KMS-11 (cell line): Measurements from ENCODE around the gene CUL9.

Experiments used
- H2AFZ ChIP-seq: fragments of 200-600 bp; sonication (generic); 2 replicates; pipeline ENCODE4 v1.6.1; 2016; ENCODE audit warnings: antibody characterized with exemption, mixed run types, low read depth
- H3K27ac ChIP-seq: fragments of 200-600 bp; sonication (generic); 2 replicates; pipeline ENCODE4 v1.6.1; 2016; ENCODE audit warnings: mild to moderate bottlenecking, mixed run types
- H3K27me3 ChIP-seq: fragments of 200-600 bp; sonication (generic); 2 replicates; pipeline ENCODE4 v1.6.1; 2017; ENCODE audit warnings: mild to moderate bottlenecking, low read depth, mixed run types, moderate library complexity; ENCODE audit not compliant: insufficient read depth
- H3K36me3 ChIP-seq: fragments of 200-600 bp; sonication (generic); 2 replicates; pipeline ENCODE4 v1.6.1; 2017; ENCODE audit warnings: mild to moderate bottlenecking, mixed run types; ENCODE audit not compliant: insufficient read depth
- H3K4me1 ChIP-seq: fragments of 200-600 bp; sonication (generic); 2 replicates; pipeline ENCODE4 v1.6.1; 2016; ENCODE audit warnings: mild to moderate bottlenecking, low read depth, mixed run types; ENCODE audit not compliant: poor library complexity, severe bottlenecking
- H3K4me2 ChIP-seq: fragments of 200-600 bp; sonication (generic); 2 replicates; pipeline ENCODE4 v1.7.0; 2016; ENCODE audit warnings: mild to moderate bottlenecking, mixed run types
- H3K4me3 ChIP-seq: fragments of 200-600 bp; sonication (generic); IDR thresholded peaks from 2 replicates; pipeline ENCODE4 v1.6.1; 2017; ENCODE audit warnings: low read depth, low read length, mixed read lengths; ENCODE audit not compliant: insufficient read depth
- H3K79me2 ChIP-seq: fragments of 200-600 bp; sonication (generic); 2 replicates; pipeline ENCODE4 v1.6.1; 2016; ENCODE audit warnings: low read depth, mixed run types; ENCODE audit not compliant: insufficient read depth
- H3K9ac ChIP-seq: fragments of 200-600 bp; sonication (generic); 2 replicates; pipeline ENCODE4 v1.6.1; 2016; ENCODE audit warnings: mild to moderate bottlenecking, mixed run types
- H4K20me1 ChIP-seq: fragments of 200-600 bp; sonication (generic); 2 replicates; pipeline ENCODE4 v1.6.1; 2016; ENCODE audit warnings: mild to moderate bottlenecking, mixed run types; ENCODE audit not compliant: insufficient read depth
- TF ChIP-seq, protein P1 (sequence below): fragments of 200-600 bp; sonication (generic); conservative IDR thresholded peaks from 2 replicates; pipeline ENCODE4 v1.6.1; 2017; ENCODE audit warnings: low read depth, mild to moderate bottlenecking, antibody characterized with exemption, low read length, moderate library complexity, mixed read lengths

CUL9 gene

DNA sequence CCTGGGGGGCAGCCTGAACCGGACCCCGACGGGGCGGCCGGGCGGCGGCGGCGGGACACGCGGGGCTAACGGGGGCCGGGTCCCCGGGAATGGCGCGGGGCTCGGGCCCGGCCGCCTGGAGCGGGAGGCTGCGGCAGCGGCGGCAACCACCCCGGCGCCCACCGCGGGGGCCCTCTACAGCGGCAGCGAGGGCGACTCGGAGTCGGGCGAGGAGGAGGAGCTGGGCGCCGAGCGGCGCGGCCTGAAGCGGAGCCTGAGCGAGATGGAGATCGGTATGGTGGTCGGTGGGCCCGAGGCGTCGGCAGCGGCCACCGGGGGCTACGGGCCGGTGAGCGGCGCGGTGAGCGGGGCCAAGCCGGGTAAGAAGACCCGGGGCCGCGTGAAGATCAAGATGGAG lies 10.3 kb upstream of the CUL9 start:
- H3K4me1 ChIP-seq: peaks cover 34% of the 10 kb centered on the region
- TF ChIP-seq, protein P1, sequence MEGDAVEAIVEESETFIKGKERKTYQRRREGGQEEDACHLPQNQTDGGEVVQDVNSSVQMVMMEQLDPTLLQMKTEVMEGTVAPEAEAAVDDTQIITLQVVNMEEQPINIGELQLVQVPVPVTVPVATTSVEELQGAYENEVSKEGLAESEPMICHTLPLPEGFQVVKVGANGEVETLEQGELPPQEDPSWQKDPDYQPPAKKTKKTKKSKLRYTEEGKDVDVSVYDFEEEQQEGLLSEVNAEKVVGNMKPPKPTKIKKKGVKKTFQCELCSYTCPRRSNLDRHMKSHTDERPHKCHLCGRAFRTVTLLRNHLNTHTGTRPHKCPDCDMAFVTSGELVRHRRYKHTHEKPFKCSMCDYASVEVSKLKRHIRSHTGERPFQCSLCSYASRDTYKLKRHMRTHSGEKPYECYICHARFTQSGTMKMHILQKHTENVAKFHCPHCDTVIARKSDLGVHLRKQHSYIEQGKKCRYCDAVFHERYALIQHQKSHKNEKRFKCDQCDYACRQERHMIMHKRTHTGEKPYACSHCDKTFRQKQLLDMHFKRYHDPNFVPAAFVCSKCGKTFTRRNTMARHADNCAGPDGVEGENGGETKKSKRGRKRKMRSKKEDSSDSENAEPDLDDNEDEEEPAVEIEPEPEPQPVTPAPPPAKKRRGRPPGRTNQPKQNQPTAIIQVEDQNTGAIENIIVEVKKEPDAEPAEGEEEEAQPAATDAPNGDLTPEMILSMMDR: no peak
- H4K20me1 ChIP-seq: peaks cover 6% of the 10 kb centered on the region; the same call in 1 of the 2 replicates
- H3K27me3 ChIP-seq: no peaks in the 10 kb centered on the region
- H3K79me2 ChIP-seq: peaks cover 27% of the 10 kb centered on the region; the same call in 1 of the 2 replicates
- H3K27ac ChIP-seq: peak overlapping the region; percentile 52
- no peak overlapping the region for H3K4me3 ChIP-seq
- no peaks in the 10 kb centered on the region for H3K36me3 ChIP-seq
- H3K9ac ChIP-seq: peak overlapping the region; percentile 81
- peak overlapping the region; percentile 84 for H3K4me2 ChIP-seq
- peak overlapping the region; percentile 94; the same call in 1 of the 2 replicates for H2AFZ ChIP-seq

DNA sequence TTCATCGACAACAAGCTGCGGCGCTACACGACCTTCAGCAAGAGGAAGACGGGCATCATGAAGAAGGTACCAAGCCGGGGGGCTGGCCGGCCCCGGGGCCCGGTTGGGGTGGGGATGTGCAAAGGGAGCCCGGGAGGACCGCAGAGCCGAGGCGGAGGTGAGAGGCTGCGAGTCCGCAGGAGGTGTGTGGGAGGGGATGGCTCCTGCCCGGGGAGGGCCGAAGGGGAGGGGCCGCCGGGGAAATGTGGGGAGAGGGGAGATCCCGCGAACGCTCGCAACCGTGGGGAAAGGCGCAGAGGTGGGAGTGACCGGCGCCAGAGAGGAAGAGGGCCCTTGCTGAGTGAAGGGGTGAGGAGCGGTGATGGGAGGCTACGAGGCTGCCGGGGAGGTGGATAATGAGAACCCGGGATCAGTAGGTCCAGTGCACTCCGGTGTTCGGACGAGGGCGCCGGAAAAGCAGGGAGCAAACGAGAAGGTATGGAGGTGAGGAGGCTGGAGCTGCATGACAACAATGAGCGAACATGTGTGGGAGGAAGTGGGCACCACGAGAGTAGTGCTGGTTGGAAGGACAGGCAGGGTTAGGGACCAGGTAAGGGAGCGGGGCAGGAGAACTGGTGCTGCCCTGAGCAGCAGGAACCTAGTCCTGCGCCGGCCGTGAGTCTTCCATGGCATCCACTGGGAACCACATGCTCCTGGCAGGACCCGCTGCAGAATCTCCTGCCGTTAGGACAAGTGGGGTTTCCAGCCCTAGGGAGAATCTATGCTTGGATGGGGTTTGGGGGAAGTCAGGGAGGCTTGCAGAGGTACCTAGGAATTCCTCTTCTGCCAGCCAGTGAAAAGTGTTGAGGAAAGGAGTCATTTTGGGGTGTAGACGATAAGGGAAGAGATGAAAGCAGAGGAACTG lies 9.6 kb upstream of the CUL9 start:
- TF ChIP-seq, protein P1: no peak
- Histone ChIP-seq H3K79me2 (peaks cover 27% of the 10 kb centered on the region; the same call in 1 of the 2 replicates), H3K4me3 (no peak overlapping the region), H3K4me1 (peaks cover 34% of the 10 kb centered on the region), H3K9ac (peak overlapping the region; percentile 81), H3K27ac (peak overlapping the region; percentile 52; the same call in 1 of the 2 replicates), H3K27me3 (no peaks in the 10 kb centered on the region), H2AFZ (peak overlapping the region; percentile 94; the same call in 1 of the 2 replicates), H3K36me3 (no peaks in the 10 kb centered on the region), H3K4me2 (peak overlapping the region; percentile 84), H4K20me1 (peaks cover 6% of the 10 kb centered on the region; the same call in 1 of the 2 replicates)

DNA sequence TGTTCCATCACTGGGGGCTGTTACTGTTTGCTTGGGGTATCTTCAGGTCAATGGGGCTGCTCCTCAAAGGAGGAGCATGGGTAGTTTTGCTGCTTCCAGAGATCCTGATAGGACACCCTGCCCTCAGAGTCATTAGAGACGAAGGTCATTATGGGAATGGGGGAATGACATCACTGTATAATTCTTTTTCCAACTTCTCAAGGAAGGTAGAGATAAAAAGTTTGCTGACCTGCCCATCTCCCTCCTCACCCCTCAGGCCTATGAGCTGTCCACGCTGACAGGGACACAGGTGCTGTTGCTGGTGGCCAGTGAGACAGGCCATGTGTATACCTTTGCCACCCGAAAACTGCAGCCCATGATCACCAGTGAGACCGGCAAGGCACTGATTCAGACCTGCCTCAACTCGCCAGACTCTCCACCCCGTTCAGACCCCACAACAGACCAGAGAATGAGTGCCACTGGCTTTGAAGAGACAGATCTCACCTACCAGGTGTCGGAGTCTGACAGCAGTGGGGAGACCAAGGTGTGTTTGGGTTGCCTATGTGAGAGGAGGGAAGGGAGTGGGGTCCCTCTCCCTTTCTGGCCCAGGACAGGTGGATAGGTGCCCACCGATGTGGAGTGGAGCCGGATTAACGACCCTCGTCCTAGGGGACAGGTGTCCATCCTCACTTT lies 8.3 kb upstream of the CUL9 start:
- no peak overlapping the region for H3K9ac ChIP-seq
- H3K79me2 ChIP-seq: peaks cover 27% of the 10 kb centered on the region; the same call in 1 of the 2 replicates
- H3K36me3 ChIP-seq: no peaks in the 10 kb centered on the region
- peak overlapping the region; percentile 84 for H3K4me2 ChIP-seq
- no peak overlapping the region; the same call in 1 of the 2 replicates for H3K27ac ChIP-seq
- no peaks in the 10 kb centered on the region for H3K27me3 ChIP-seq
- H2AFZ ChIP-seq: no peak overlapping the region
- H3K4me1 ChIP-seq: peaks cover 34% of the 10 kb centered on the region
- peaks cover 6% of the 10 kb centered on the region; the same call in 1 of the 2 replicates for H4K20me1 ChIP-seq
- TF ChIP-seq, protein P1: no peak
- no peak overlapping the region for H3K4me3 ChIP-seq

DNA sequence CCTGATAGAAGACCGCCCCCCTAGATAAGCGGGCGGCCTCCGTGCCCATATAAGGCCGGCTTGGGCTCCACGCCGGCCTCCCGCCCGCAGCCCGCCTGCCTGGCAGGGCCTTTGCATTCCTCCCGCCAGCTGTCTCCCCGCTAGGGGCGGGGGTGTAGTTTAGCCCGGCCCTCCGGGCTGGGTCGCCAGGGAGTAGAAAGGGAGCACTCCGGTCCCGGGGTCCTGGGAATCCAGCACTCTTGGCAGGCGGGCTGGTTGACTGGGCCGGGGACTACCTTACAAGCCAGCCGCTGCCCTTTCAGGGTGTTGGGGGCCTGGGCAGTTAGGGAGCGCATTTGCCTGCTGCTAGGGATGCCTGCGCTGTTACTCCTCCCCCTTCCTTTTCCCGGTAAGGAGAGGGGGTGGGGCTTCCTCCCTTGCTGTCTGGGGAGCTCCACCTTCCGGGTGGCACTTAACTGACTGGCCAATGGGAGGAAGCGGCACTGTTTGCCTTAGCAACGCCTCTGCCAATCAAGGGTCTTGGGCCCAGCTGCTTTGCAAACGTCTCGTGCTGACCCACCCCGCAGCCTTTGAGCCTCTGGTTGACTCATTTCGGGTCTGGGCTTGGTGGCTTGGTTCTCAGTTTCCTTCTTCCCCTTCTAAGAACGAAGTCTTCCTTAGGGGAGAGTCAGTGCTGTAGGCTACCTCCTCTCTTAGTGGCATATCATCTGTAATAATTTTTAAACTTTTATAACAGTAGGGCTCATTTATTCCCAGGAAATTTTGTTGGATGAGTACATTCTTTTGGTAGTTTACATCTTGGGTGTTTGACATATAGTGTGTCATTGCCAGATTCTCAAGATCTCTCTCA lies 7.5 kb upstream of the CUL9 start:
- no peaks in the 10 kb centered on the region for H3K27me3 ChIP-seq
- peaks cover 27% of the 10 kb centered on the region; the same call in 1 of the 2 replicates for H3K79me2 ChIP-seq
- peak overlapping the region; percentile 54 for H3K27ac ChIP-seq
- H3K9ac ChIP-seq: no peak overlapping the region
- H3K4me3 ChIP-seq: no peak overlapping the region
- H4K20me1 ChIP-seq: peaks cover 6% of the 10 kb centered on the region; the same call in 1 of the 2 replicates
- TF ChIP-seq, protein P1: no peak
- peaks cover 34% of the 10 kb centered on the region for H3K4me1 ChIP-seq
- H2AFZ ChIP-seq: peak overlapping the region; percentile 32; the same call in 1 of the 2 replicates
- no peaks in the 10 kb centered on the region for H3K36me3 ChIP-seq
- H3K4me2 ChIP-seq: peak overlapping the region; percentile 84
